Smooth muscle cell (in vitro differentiated cells): ENCODE results near the gene PAN3. TPM values are rescaled to one million over a fixed set of nuclear protein-coding genes. Genes with fewer than 3 reads are reported as not detected.

ENCODE experiments used
- DNase-seq: peaks from one replicate; lab custom pipeline; 2025; ENCODE audit not compliant: unreplicated experiment; lab: John Stamatoyannopoulos, UW
- H2AFZ ChIP-seq: fragments of 200-600 bp; sonication (generic); 2 replicates; pipeline ENCODE4 v1.6.0; 2016; ENCODE audit warnings: antibody characterized with exemption, low read depth, mild to moderate bottlenecking
- H3F3A ChIP-seq: fragments of 200-600 bp; sonication (generic); 2 replicates; pipeline ENCODE4 v1.6.0; 2017; ENCODE audit warnings: antibody characterized with exemption, low read depth
- H3K27ac ChIP-seq: fragments of 200-600 bp; sonication (generic); 2 replicates; pipeline ENCODE4 v1.5.1; 2016; ENCODE audit warnings: low read depth, mild to moderate bottlenecking
- H3K27me3 ChIP-seq: fragments of 200-600 bp; sonication (generic); 2 replicates; pipeline ENCODE4 v1.6.1; 2016; ENCODE audit warnings: low read depth, mild to moderate bottlenecking
- H3K36me3 ChIP-seq: fragments of 200-600 bp; sonication (generic); 2 replicates; pipeline ENCODE4 v1.5.1; 2016; ENCODE audit warnings: low read depth
- H3K4me1 ChIP-seq: fragments of 200-600 bp; sonication (generic); 2 replicates; pipeline ENCODE4 v1.5.1; 2016; ENCODE audit warnings: low read depth
- H3K4me2 ChIP-seq: fragments of 200-600 bp; sonication (generic); 2 replicates; pipeline ENCODE4 v1.6.0; 2016; ENCODE audit warnings: mild to moderate bottlenecking
- H3K4me3 ChIP-seq: fragments of 200-600 bp; sonication (generic); 2 replicates; pipeline ENCODE4 v1.5.1; 2016; ENCODE audit warnings: mild to moderate bottlenecking
- H3K79me2 ChIP-seq: fragments of 200-600 bp; sonication (generic); 2 replicates; pipeline ENCODE4 v1.6.0; 2016; ENCODE audit warnings: low read depth, mild to moderate bottlenecking
- H3K9ac ChIP-seq: fragments of 200-600 bp; sonication (generic); 2 replicates; pipeline ENCODE4 v1.6.0; 2016; ENCODE audit warnings: low read depth
- H3K9me3 ChIP-seq: fragments of 200-600 bp; sonication (generic); replicated peaks from 2 replicates; pipeline ENCODE4 v1.5.1; 2016; ENCODE audit warnings: low read depth
- H4K20me1 ChIP-seq: fragments of 200-600 bp; sonication (generic); 2 replicates; pipeline ENCODE4 v1.6.0; 2016; ENCODE audit warnings: low read depth
- CTCF ChIP-seq: fragments of 200-600 bp; sonication (generic); IDR thresholded peaks from 2 replicates; pipeline ENCODE4 v1.5.1; 2017; ENCODE audit warnings: borderline replicate concordance, mild to moderate bottlenecking, antibody characterized with exemption; ENCODE audit not compliant: insufficient read depth, poor library complexity, severe bottlenecking
- WGBS: methylation state at CpG from one replicate; pipeline ENCODE4 v1.1.7; 2016; ENCODE audit warnings: low lambda C conversion rate; 5-methylcytosine and 5-hydroxymethylcytosine counted together
- polyA plus RNA-seq: library from polyadenylated mRNA; unstranded; fragments of >200 nt; fragmentation: Nextera tagmentation; extraction: Ambion mirVana; gene quantifications from 2 replicates; pipeline ENCODE4 v1.2.1, GENCODE V29; 2016
- total RNA-seq: library from RNA; depleted of rRNA; stranded (reverse); fragments of >200 nt; gene quantifications from 2 replicates; pipeline ENCODE4 v1.2.3, GENCODE V29; 2014

The PAN3 gene
- total and polyA plus RNA-seq, 2 experiments from 2014 or later = 2.9 to 28.2 TPM

GRCh38 chr13:28246891-28247290 lies 108.5 kb downstream of the PAN3 start:
- Histone ChIP-seq H4K20me1 (peaks cover 15% of the 10 kb centered on the region), H3K4me2 (no peak overlapping the region), H3K9ac (no peak overlapping the region), H3K79me2 (peaks cover 34% of the 10 kb centered on the region), H3K4me1 (no peaks in the 10 kb centered on the region), H3K27ac (no peak overlapping the region), H3F3A (no peaks in the 10 kb centered on the region), H3K9me3 (no peaks in the 10 kb centered on the region), H3K4me3 (no peak overlapping the region), H3K27me3 (no peaks in the 10 kb centered on the region), H3K36me3 (peaks cover 5% of the 10 kb centered on the region), H2AFZ (no peak overlapping the region)
- DNase-seq = no peak
- TF ChIP-seq CTCF = no peak
- WGBS = 96% methylated on average over 2 of the region's 2 CpGs

GRCh38 chr13:28248080-28248479 lies 109.7 kb downstream of the PAN3 start:
- Histone ChIP-seq H4K20me1 (peaks cover 15% of the 10 kb centered on the region), H3K9ac (no peak overlapping the region), H3K9me3 (no peaks in the 10 kb centered on the region), H3K4me3 (no peak overlapping the region), H3F3A (no peaks in the 10 kb centered on the region), H3K79me2 (peaks cover 34% of the 10 kb centered on the region), H3K36me3 (peaks cover 5% of the 10 kb centered on the region), H2AFZ (no peak overlapping the region), H3K4me1 (no peaks in the 10 kb centered on the region), H3K27me3 (no peaks in the 10 kb centered on the region), H3K27ac (no peak overlapping the region), H3K4me2 (no peak overlapping the region)
- DNase-seq = no peak
- 97% methylated on average over 1 of the region's 1 CpG for WGBS
- no peak for TF ChIP-seq CTCF

- Histone ChIP-seq H3K4me2 (no peak overlapping the region), H3K36me3 (peaks cover 5% of the 10 kb centered on the region), H3K9me3 (no peaks in the 10 kb centered on the region), H3K4me3 (no peak overlapping the region), H3K79me2 (peaks cover 32% of the 10 kb centered on the region), H3K27ac (no peak overlapping the region), H4K20me1 (peaks cover 20% of the 10 kb centered on the region), H3K9ac (no peak overlapping the region), H3K27me3 (no peaks in the 10 kb centered on the region), H3K4me1 (no peaks in the 10 kb centered on the region), H2AFZ (no peak overlapping the region), H3F3A (no peaks in the 10 kb centered on the region)
- no peak for TF ChIP-seq CTCF
- WGBS = 91% methylated on average over 10 of the region's 10 CpGs
- no peak for DNase-seq
Observed at GRCh38 chr13:28250542-28250941, 112.2 kb downstream of the PAN3 start.

GRCh38 chr13:28251466-28251865 lies 113.1 kb downstream of the PAN3 start:
- H3K79me2 ChIP-seq = peaks cover 31% of the 10 kb centered on the region
- H3F3A ChIP-seq = no peaks in the 10 kb centered on the region
- peaks cover 20% of the 10 kb centered on the region for H4K20me1 ChIP-seq
- H3K4me1 ChIP-seq = no peaks in the 10 kb centered on the region
- H3K27me3 ChIP-seq = no peaks in the 10 kb centered on the region
- H3K9ac ChIP-seq = no peak overlapping the region
- WGBS = 96% methylated on average over 6 of the region's 6 CpGs
- H3K4me2 ChIP-seq = no peak overlapping the region
- no peak overlapping the region for H3K4me3 ChIP-seq
- DNase-seq = no peak
- no peak overlapping the region for H2AFZ ChIP-seq
- no peak for TF ChIP-seq CTCF
- no peak overlapping the region for H3K27ac ChIP-seq
- no peaks in the 10 kb centered on the region for H3K9me3 ChIP-seq
- H3K36me3 ChIP-seq = peaks cover 12% of the 10 kb centered on the region
